ENCODE measurements around the gene CCR7. TPM values are rescaled to one million over a fixed set of nuclear protein-coding genes. Genes with fewer than 3 reads are reported as not detected.

The CCR7 gene
- total RNA-seq (2014; rRNA removed; shearing (Covaris generic)) = not detected in 2 replicates

- DNase-seq (ENCODE audit: low spot score) = no peak
Measured at GRCh38 chr17:40564883-40565768, at the start of gene CCR7. CCR7 (minus strand) TSS chr17:40565472; CDS start chr17:40565409, 63 bp downstream.

- DNase-seq (ENCODE audit: low spot score) = no peak
Measured at GRCh38 chr17:40614431-40615067, 49.3 kb upstream of the CCR7 start.

- DNase-seq (ENCODE audit: low spot score) = no peak
Measured at GRCh38 chr17:40613467-40614154, 48.3 kb upstream of the CCR7 start.

- DNase-seq (ENCODE audit: low spot score) = peak; percentile 26
Measured at GRCh38 chr17:40612599-40613244, 47.5 kb upstream of the CCR7 start.

- DNase-seq (ENCODE audit: low spot score) = no peak
Measured at GRCh38 chr17:40611840-40612474, 46.7 kb upstream of the CCR7 start.

GRCh38 chr17:40610359-40610758, 45.1 kb upstream of the CCR7 start:
- no peak for DNase-seq (ENCODE audit: low spot score)

- no peak for DNase-seq (ENCODE audit: low spot score)
Measured at GRCh38 chr17:40608061-40608581, 42.8 kb upstream of the CCR7 start.

GRCh38 chr17:40607641-40608040, 42.4 kb upstream of the CCR7 start:
- no peak for DNase-seq (ENCODE audit: low spot score)

- DNase-seq (ENCODE audit: low spot score) = no peak
Measured at GRCh38 chr17:40606548-40607353, 41.5 kb upstream of the CCR7 start.

- no peak for DNase-seq (ENCODE audit: low spot score)
Measured at GRCh38 chr17:40605306-40605705, 40.0 kb upstream of the CCR7 start.

- DNase-seq (ENCODE audit: low spot score) = no peak
Measured at GRCh38 chr17:40604327-40605080, 39.2 kb upstream of the CCR7 start.

GRCh38 chr17:40602445-40603443, 37.5 kb upstream of the CCR7 start:
- DNase-seq (ENCODE audit: low spot score) = no peak

- DNase-seq (ENCODE audit: low spot score) = peak; percentile 75
Measured at GRCh38 chr17:40600486-40601046, 35.3 kb upstream of the CCR7 start.

- no peak for DNase-seq (ENCODE audit: low spot score)
Measured at GRCh38 chr17:40599468-40599763, 34.1 kb upstream of the CCR7 start.

GRCh38 chr17:40598619-40599467, 33.6 kb upstream of the CCR7 start:
- DNase-seq (ENCODE audit: low spot score) = no peak

GRCh38 chr17:40598301-40598618, 33.0 kb upstream of the CCR7 start:
- DNase-seq (ENCODE audit: low spot score) = no peak

Measured in HT-29 (cell line).